ENCODE measurements around the gene SEZ6. TPM values are rescaled to one million over a fixed set of nuclear protein-coding genes. Genes with fewer than 3 reads are reported as not detected.

The SEZ6 gene
- total RNA-seq, 1 experiment from 2014 or later: not detected

GRCh38 chr17:28968231-28968913 is 37.5 kb downstream of the SEZ6 start:
- intact Hi-C loops (cut with micrococcal nuclease; ENCODE audit: unreplicated experiment) (no loop called here), in situ Hi-C loops (cut with HindIII; ENCODE audit: low pct_unique_long_range_greater_than_20kb, low sequenced_read_pairs) (no loop called here)
- H3K4me3 ChIP-seq (ENCODE audit: low read depth in 2 of 2, low read length in 2 of 2): no peak overlapping the region
- no peak for TF ChIP-seq SIN3A (IDR thresholded peaks at IDR 0.05; ENCODE audit: borderline replicate concordance, insufficient read depth, low read depth, low read length)
- no peak for TF ChIP-seq CTCF (IDR thresholded peaks at IDR 0.05)
- TF ChIP-seq, protein P1, sequence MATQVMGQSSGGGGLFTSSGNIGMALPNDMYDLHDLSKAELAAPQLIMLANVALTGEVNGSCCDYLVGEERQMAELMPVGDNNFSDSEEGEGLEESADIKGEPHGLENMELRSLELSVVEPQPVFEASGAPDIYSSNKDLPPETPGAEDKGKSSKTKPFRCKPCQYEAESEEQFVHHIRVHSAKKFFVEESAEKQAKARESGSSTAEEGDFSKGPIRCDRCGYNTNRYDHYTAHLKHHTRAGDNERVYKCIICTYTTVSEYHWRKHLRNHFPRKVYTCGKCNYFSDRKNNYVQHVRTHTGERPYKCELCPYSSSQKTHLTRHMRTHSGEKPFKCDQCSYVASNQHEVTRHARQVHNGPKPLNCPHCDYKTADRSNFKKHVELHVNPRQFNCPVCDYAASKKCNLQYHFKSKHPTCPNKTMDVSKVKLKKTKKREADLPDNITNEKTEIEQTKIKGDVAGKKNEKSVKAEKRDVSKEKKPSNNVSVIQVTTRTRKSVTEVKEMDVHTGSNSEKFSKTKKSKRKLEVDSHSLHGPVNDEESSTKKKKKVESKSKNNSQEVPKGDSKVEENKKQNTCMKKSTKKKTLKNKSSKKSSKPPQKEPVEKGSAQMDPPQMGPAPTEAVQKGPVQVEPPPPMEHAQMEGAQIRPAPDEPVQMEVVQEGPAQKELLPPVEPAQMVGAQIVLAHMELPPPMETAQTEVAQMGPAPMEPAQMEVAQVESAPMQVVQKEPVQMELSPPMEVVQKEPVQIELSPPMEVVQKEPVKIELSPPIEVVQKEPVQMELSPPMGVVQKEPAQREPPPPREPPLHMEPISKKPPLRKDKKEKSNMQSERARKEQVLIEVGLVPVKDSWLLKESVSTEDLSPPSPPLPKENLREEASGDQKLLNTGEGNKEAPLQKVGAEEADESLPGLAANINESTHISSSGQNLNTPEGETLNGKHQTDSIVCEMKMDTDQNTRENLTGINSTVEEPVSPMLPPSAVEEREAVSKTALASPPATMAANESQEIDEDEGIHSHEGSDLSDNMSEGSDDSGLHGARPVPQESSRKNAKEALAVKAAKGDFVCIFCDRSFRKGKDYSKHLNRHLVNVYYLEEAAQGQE (IDR thresholded peaks at IDR 0.05; ENCODE audit: insufficient read depth in 1 of 2, low read depth in 2 of 2, low read length in 1 of 2): no peak
- no peak for TF ChIP-seq POLR2AphosphoS5 (IDR thresholded peaks at IDR 0.05; ENCODE audit: low read depth, low read length)
- no peak for TF ChIP-seq TCF7L2 (IDR thresholded peaks at IDR 0.05; ENCODE audit: low read depth, low read length)
- peaks cover 3% of the 10 kb centered on the region; the same call in 1 of the 2 replicates for H3K27me3 ChIP-seq (ENCODE audit: control insufficient read depth, insufficient read depth, low read length)
- DNase-seq (ENCODE audit: low read depth, low spot score) (no peak), ATAC-seq (no peak)
- H3K27ac ChIP-seq (ENCODE audit: low read length): no peak overlapping the region
- CTCF ChIA-PET: interaction anchor here (1.2 to 1.6 kb wide), 2 partner anchors 145 to 148 kb away, joined by 4 to 12 read pairs; no protein-coding TSS in a partner anchor
- BruUV-seq (replicated peaks): no TSS peak
- POLR2A ChIA-PET: no interaction called here
- H3K36me3 ChIP-seq (ENCODE audit: control insufficient read depth, insufficient read depth, low read length): no peaks in the 10 kb centered on the region
- H3K9me3 ChIP-seq (ENCODE audit: control insufficient read depth, insufficient read depth, low read depth, low read length): no peaks in the 10 kb centered on the region
- no peaks in the 10 kb centered on the region; the same call in 1 of the 2 replicates for H3K4me1 ChIP-seq (ENCODE audit: control insufficient read depth, insufficient read depth, low read length)

- Histone ChIP-seq H3K4me1 (ENCODE audit: control insufficient read depth, insufficient read depth, low read length) (no peaks in the 10 kb centered on the region; the same call in 1 of the 2 replicates), H3K9me3 (ENCODE audit: control insufficient read depth, insufficient read depth, low read depth, low read length) (no peaks in the 10 kb centered on the region), H3K27me3 (ENCODE audit: control insufficient read depth, insufficient read depth, low read length) (peaks cover 3% of the 10 kb centered on the region; the same call in 1 of the 2 replicates), H3K36me3 (ENCODE audit: control insufficient read depth, insufficient read depth, low read length) (no peaks in the 10 kb centered on the region), H3K27ac (ENCODE audit: low read length) (no peak overlapping the region), H3K4me3 (ENCODE audit: low read depth in 2 of 2, low read length in 2 of 2) (no peak overlapping the region)
- intact Hi-C loops (cut with micrococcal nuclease; ENCODE audit: unreplicated experiment): no loop called here
- DNase-seq (ENCODE audit: low read depth, low spot score) (no peak), ATAC-seq (no peak)
- TF ChIP-seq SIN3A (IDR thresholded peaks at IDR 0.05; ENCODE audit: borderline replicate concordance, insufficient read depth, low read depth, low read length) (no peak), TCF7L2 (IDR thresholded peaks at IDR 0.05; ENCODE audit: low read depth, low read length) (no peak), POLR2AphosphoS5 (IDR thresholded peaks at IDR 0.05; ENCODE audit: low read depth, low read length) (no peak), CTCF (IDR thresholded peaks at IDR 0.05) (no peak)
- TF ChIP-seq, protein P1 (IDR thresholded peaks at IDR 0.05; ENCODE audit: insufficient read depth in 1 of 2, low read depth in 2 of 2, low read length in 1 of 2): no peak
- CTCF ChIA-PET: interaction anchor here (1.2 to 1.6 kb wide), 2 partner anchors 146 to 149 kb away, joined by 4 to 12 read pairs; no protein-coding TSS in a partner anchor
- POLR2A ChIA-PET: no interaction called here
- in situ Hi-C loops (cut with HindIII; ENCODE audit: low pct_unique_long_range_greater_than_20kb, low sequenced_read_pairs): no loop called here
- BruUV-seq (replicated peaks): no TSS peak
Measured at GRCh38 chr17:28967221-28968135, 38.4 kb downstream of the SEZ6 start.

All from Panc1 (cell line).